Activated CD4-positive, alpha-beta T cell treated with anti-CD3 and anti-CD28 coated beads, Interleukin-2, amount 50 U/mL, for 16 hours (primary cell): Measurements from ENCODE around the gene TAF6.
A peak's percentile ranks its signal among the peaks of the same experiment; 100 is the strongest.

Experiments used
- DNase-seq: peaks from one replicate; pipeline ENCODE4 v3.0.0-alpha.2; 2020

Gene TAF6

DNA sequence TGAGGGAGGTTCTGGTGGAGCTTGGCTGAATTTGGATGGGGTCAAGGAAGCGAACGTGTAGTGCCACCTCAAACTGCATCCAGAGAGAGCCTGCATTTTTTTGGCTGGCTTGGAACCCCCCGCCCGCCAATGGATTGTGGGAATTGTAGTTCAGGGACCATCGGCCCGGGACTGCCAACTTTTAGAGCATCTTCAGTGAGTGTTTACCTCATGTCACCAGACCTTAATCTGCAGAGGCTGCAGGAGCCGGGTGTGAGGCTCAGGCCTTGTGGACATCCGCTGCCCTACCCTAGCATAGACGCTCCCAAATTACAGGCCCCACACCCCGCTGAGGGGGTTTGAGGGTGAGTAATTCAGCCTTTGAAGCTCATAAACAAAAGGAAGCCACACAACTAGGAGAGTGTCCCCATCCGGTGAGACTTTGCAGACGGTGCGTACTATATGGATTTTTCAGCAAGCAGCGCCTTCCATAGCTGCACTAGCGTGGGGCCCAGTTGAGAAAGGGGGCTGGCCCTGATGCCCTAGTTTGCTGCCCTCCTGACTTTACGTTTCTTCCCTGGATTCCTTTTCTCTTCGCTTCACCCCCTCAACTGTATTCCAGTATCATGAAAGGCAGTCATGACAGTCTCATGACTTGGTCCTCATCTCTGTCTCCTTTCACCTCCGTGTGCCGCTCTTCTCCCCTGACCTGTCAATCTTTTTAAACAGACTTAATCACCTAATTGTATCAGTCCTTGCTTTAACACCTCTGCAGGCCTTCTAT lies 993 bp upstream of the TAF6 start:
- peak; percentile 79 for DNase-seq

- DNase-seq, result no peak
Measured at GRCh38 chr7:100118388-100119071, 628 bp downstream of the TAF6 start.

- no peak for DNase-seq
Measured at GRCh38 chr7:100115026-100115425, 4.1 kb downstream of the TAF6 start.

DNA sequence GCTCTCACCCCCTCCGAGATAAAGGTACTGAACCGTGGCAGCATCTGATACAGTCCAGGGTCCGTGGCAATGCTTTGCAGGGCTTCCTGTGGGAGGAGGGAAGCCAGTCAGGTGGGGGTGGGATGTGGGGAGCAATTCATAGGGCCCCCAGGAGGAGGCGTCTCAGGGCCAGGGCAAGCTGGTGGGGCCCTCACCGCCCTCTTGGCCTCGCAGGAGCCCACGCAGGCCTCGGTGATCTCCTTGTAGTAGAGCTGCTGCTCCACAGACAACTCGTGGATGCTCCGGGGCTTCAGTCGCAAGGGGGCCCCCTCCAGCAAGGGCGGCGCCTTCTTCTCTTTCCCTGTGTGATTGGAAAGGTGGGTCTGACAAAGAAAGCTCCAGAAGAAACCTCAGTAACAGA lies 7.2 kb downstream of the TAF6 start:
- no peak for DNase-seq

- DNase-seq, result no peak
Measured at GRCh38 chr7:100111156-100111555, 8.0 kb downstream of the TAF6 start.

GRCh38 chr7:100109521-100110163 lies 9.5 kb downstream of the TAF6 start:
- no peak for DNase-seq

- DNase-seq, result no peak
Measured at GRCh38 chr7:100107890-100108289, 11.3 kb downstream of the TAF6 start.

- DNase-seq, result no peak
Measured at GRCh38 chr7:100107125-100107737, 11.9 kb downstream of the TAF6 start.

DNA sequence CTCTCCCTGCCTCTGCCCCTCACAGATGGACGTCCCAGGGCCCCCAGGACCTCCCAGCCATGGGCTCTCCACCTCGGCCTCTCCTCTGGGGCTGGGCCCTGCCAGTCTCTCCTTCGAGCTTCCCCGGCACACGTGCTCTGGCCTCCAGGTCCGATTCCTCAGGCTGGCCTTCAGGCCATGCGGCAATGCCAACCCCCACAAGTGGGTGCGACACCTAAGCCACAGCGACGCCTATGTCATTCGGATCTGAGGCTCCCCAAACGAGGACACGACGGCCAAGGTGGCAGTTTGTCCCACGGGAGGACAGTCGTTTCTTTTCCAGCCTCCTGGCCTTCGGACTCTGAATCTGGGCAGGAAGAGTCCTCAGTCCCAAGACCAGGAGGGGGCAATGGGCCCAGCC lies 12.5 kb downstream of the TAF6 start:
- no peak for DNase-seq

DNA sequence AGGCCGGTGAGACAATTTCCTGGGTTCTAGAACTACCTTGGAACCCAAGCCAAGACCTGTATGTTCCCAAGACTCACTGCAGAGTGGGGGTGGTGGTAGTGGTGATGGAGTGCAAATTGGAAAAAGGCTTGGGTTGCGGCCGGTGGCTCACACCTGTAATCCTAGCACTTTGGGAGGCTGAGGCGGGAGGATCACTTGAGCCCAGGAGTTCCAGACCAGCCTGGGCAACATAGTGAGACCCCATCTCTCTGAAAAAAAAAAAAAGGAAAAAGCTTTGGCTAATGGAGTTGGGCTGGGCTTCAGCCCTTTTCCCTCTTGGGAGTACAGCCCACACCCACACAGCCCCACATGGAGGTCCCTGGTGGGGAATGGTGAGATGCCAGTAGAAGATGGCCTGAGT lies 13.6 kb downstream of the TAF6 start:
- DNase-seq, result no peak

- no peak for DNase-seq
Measured at GRCh38 chr7:100102950-100103840, 16.0 kb downstream of the TAF6 start.

DNA sequence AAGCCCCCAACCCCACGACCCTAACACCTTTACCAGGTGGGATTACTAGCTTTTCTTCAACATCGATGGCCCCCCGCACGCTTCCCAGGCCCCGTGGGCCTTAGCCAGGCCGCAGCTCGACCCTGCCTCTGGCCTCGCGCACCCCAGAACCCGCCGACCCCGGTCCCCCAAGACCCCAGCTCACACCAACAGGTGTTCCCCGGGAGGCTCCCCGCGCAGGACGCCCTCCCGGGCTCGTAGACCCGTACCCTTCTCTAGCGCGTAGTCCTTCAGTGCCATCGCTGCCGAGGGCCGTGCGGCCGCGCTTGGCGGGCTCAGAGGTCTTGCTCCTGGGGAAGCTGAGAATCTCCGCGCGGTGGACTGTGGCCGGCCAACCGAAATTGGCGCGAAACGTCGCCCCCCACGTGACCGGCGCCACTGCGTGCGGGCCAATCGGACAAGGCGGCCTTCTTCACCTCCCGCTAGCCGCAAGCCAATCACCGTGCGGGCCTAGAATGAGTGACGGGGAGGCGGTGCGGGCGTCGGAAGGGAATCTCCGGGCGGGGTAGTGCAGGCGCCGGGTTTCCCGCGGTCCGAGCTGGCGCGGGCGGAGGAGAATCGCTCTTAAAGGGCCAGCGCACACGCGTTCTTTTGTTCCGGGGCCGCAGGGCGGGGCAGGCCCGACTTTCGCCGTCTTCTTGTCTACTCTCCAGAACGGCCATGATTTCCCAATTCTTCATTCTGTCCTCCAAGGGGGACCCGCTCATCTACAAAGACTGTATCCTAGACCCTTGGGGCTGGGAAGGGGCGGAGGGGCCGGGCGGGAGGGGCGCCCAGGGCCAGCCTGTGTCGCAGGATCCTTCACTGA lies 17.9 kb downstream of the TAF6 start, which contains the start of the genes AP4M1 and MCM7:
Gene AP4M1, plus strand, starts transcription at position 628 of the 847 bp plus-strand sequence. Its CDS starts 72 bp downstream, at position 700.
Gene MCM7, minus strand, starts transcription at position 382 of the 847 bp plus-strand sequence. Its CDS starts 103 bp downstream, at position 279.
- DNase-seq, result peak; percentile 99

- peak; percentile 88 for DNase-seq
Measured at GRCh38 chr7:100100420-100101015, 18.6 kb downstream of the TAF6 start.

DNA sequence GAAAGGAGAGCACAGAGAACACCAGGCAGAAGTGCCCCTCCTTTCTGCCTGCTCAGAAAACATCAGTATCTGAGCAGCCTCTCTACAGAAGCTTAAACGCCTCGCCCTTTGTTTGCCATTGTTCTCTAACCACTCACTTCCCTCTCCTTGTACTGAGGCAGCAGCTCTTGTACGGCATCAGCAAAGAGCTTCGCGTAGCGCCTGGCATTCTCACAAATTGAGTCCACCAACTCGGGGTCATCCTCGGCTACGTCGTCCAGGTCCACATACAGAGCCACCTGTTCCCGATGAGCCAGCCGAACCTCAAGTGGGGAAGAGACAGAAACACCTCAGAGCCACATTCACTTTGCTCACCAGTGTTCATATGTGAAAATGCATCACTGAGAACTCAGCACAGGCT lies 19.7 kb downstream of the TAF6 start:
- DNase-seq, result no peak

GRCh38 chr7:100098913-100099312 lies 20.2 kb downstream of the TAF6 start:
- no peak for DNase-seq

- no peak for DNase-seq
Measured at GRCh38 chr7:100095704-100096103, 23.5 kb downstream of the TAF6 start.

DNA sequence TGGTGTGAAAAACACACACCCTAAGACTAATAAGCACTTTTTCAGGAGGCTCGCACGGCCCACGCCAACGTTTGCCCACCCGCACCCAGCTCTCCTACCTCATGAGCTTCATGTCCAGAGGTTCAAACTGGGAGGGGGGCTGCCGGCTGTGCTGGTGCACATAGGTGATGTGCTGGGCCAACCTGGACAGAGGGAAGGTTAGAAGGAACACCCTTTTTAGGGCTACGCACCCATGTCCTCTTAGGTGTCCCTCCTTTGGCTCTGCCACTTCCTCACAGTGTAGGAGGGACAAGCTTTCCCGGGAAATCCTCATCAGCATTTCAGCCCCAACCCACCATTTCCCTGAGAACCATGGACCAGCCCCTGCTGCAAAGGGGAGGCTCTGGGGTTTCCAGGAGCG lies 23.9 kb downstream of the TAF6 start:
- no peak for DNase-seq

GRCh38 chr7:100093925-100094486 lies 25.2 kb downstream of the TAF6 start:
- no peak for DNase-seq

DNA sequence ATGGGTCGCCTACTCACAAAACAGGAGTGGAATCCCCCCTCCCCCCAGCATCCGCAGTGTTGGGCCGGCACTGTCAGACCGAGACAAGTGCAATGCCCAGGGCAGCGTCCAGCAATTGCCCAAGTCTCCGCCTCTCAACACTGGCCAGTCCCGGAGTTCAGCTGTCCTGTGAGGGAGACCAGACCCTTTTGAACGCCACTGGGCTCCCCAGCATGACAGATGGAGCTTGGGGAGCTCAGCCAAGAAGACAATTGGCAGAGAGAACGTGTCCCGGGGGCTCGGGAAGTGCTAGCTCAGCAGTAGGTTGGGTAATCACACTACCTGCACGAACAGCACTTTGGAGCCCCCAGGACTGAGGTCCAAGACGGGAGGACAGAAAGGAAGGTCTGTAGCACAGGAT lies 25.7 kb downstream of the TAF6 start:
- no peak for DNase-seq

GRCh38 chr7:100093054-100093453 lies 26.1 kb downstream of the TAF6 start:
- no peak for DNase-seq
